ENCODE measurements around the gene UVRAG.

GRCh38 chr11:75851203-75851602, 36.2 kb downstream of the UVRAG start:
- TF ChIP-seq EZH2 (IDR thresholded peaks at IDR 0.05; ENCODE audit: low read length, unreplicated experiment) (no peak), CTCF (conservative IDR thresholded peaks at IDR 0.05; ENCODE audit: low read depth, low read length) (no peak)

All from PC-3 (cell line).